ENCODE results near the gene TCEA2.

The TCEA2 gene

GRCh38 chr20:64062596-64063388, at the start of gene TCEA2:
TCEA2 (plus strand) TSS chr20:64063198; CDS start chr20:64063313, 115 bp downstream.
- DNase-seq (ENCODE audit: low read depth in 2 of 2): peak; percentile 89

- DNase-seq (ENCODE audit: low read depth in 2 of 2): no peak
Measured at GRCh38 chr20:64015635-64016034, 47.4 kb upstream of the TCEA2 start.

- no peak for DNase-seq (ENCODE audit: low read depth in 2 of 2)
Measured at GRCh38 chr20:64021124-64021975, 41.6 kb upstream of the TCEA2 start.

- DNase-seq (ENCODE audit: low read depth in 2 of 2): no peak
Measured at GRCh38 chr20:64022671-64023360, 40.2 kb upstream of the TCEA2 start.

GRCh38 chr20:64023361-64024140, 39.4 kb upstream of the TCEA2 start:
- DNase-seq (ENCODE audit: low read depth in 2 of 2): no peak

GRCh38 chr20:64024141-64024990, 38.6 kb upstream of the TCEA2 start:
- no peak for DNase-seq (ENCODE audit: low read depth in 2 of 2)

GRCh38 chr20:64025101-64025825, 37.7 kb upstream of the TCEA2 start:
- no peak for DNase-seq (ENCODE audit: low read depth in 2 of 2)

GRCh38 chr20:64025826-64026412, 37.1 kb upstream of the TCEA2 start:
- DNase-seq (ENCODE audit: low read depth in 2 of 2): no peak

- no peak for DNase-seq (ENCODE audit: low read depth in 2 of 2)
Measured at GRCh38 chr20:64027981-64028685, 34.9 kb upstream of the TCEA2 start.

- no peak for DNase-seq (ENCODE audit: low read depth in 2 of 2)
Measured at GRCh38 chr20:64029293-64030117, 33.5 kb upstream of the TCEA2 start.

- DNase-seq (ENCODE audit: low read depth in 2 of 2): no peak
Measured at GRCh38 chr20:64030371-64031134, 32.4 kb upstream of the TCEA2 start.

GRCh38 chr20:64031822-64032314, 31.1 kb upstream of the TCEA2 start:
- no peak for DNase-seq (ENCODE audit: low read depth in 2 of 2)

- no peak for DNase-seq (ENCODE audit: low read depth in 2 of 2)
Measured at GRCh38 chr20:64032706-64033624, 30.0 kb upstream of the TCEA2 start.

GRCh38 chr20:64033981-64034493, 29.0 kb upstream of the TCEA2 start:
- DNase-seq (ENCODE audit: low read depth in 2 of 2): no peak

- no peak for DNase-seq (ENCODE audit: low read depth in 2 of 2)
Measured at GRCh38 chr20:64035066-64035932, 27.7 kb upstream of the TCEA2 start.

All from fibroblast of skin of left quadriceps (primary cell).